ENCODE data around the gene RRAGB. TPM values are rescaled to one million over a fixed set of nuclear protein-coding genes. Genes with fewer than 3 reads are reported as not detected.

RRAGB gene
- total RNA-seq, 4 donors from 2014 or later = 17.2 to 24.9 (median 19.4) TPM

DNA sequence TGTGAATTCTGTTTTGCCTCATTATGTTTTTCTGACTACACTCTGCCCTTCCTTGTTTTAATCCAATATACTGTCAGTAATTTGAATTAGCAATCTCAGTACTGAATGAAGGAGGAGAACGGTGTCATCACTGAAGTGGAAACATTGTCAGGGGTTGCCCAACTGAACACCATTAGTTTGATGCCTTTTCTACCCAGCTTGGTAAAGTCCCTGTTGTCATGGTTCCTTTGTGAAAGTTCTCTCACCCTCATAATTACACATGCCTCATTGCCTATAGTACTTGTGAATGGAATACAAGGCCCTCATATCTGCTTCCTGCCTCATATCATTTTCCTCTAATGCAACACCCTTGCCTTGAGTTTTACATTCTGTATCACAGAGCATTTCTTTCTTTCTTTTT is 76.9 kb downstream of the RRAGB start:
- H3K27ac ChIP-seq (replicated peaks in 1 of 4) = no peak overlapping the region
- H3K4me1 ChIP-seq = no peaks in the 10 kb centered on the region
- intact Hi-C loops (cut with DNase I) = no loop called here
- no peaks in the 10 kb centered on the region for H3K9me3 ChIP-seq
- H3K4me3 ChIP-seq = no peak overlapping the region
- TF ChIP-seq POLR2AphosphoS5 (IDR thresholded peaks at IDR 0.05) = no peak
- TF ChIP-seq, protein P1, sequence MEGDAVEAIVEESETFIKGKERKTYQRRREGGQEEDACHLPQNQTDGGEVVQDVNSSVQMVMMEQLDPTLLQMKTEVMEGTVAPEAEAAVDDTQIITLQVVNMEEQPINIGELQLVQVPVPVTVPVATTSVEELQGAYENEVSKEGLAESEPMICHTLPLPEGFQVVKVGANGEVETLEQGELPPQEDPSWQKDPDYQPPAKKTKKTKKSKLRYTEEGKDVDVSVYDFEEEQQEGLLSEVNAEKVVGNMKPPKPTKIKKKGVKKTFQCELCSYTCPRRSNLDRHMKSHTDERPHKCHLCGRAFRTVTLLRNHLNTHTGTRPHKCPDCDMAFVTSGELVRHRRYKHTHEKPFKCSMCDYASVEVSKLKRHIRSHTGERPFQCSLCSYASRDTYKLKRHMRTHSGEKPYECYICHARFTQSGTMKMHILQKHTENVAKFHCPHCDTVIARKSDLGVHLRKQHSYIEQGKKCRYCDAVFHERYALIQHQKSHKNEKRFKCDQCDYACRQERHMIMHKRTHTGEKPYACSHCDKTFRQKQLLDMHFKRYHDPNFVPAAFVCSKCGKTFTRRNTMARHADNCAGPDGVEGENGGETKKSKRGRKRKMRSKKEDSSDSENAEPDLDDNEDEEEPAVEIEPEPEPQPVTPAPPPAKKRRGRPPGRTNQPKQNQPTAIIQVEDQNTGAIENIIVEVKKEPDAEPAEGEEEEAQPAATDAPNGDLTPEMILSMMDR (IDR thresholded peaks at IDR 0.05) = no peak
- TF ChIP-seq POLR2A (IDR thresholded peaks at IDR 0.05; ENCODE audit: low read depth) = no peak
- TF ChIP-seq EP300 (IDR thresholded peaks at IDR 0.05) = no peak
- H3K36me3 ChIP-seq = no peaks in the 10 kb centered on the region
- DNase-seq (ENCODE audit: extremely low spot score) = no peak
- 100% methylated on average over 1 of the region's 1 CpG for WGBS
- no peaks in the 10 kb centered on the region for H3K27me3 ChIP-seq

DNA sequence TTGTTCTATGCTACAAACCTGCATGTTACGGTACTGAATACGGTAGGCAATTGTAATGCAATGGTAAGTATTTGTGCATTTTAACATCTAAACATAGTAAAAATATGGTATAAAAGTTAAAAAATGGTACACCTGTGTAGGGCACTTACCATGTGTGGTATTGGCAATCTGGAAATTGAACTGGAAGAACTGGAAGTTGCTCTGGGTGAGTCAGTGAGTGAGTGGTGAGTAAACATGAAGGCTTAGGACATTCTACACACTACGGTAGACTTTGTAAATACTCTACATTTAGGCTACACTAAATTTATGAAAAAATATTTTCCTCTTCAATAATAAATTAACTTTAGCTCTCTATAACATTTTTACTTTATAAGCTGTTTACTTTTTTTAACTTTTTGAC is 78.9 kb downstream of the RRAGB start:
- H3K36me3 ChIP-seq = no peaks in the 10 kb centered on the region
- H3K4me3 ChIP-seq = no peak overlapping the region
- no peak for DNase-seq (ENCODE audit: extremely low spot score)
- TF ChIP-seq EP300 (IDR thresholded peaks at IDR 0.05) (no peak), POLR2AphosphoS5 (IDR thresholded peaks at IDR 0.05) (no peak), POLR2A (IDR thresholded peaks at IDR 0.05; ENCODE audit: low read depth) (no peak)
- TF ChIP-seq, protein P1 (IDR thresholded peaks at IDR 0.05) = no peak
- H3K27ac ChIP-seq (replicated peaks in 1 of 4) = no peak overlapping the region
- 24% methylated on average over 3 of the region's 3 CpGs for WGBS
- intact Hi-C loops (cut with DNase I) = no loop called here
- H3K4me1 ChIP-seq = no peaks in the 10 kb centered on the region
- no peaks in the 10 kb centered on the region for H3K27me3 ChIP-seq
- H3K9me3 ChIP-seq = no peaks in the 10 kb centered on the region

DNA sequence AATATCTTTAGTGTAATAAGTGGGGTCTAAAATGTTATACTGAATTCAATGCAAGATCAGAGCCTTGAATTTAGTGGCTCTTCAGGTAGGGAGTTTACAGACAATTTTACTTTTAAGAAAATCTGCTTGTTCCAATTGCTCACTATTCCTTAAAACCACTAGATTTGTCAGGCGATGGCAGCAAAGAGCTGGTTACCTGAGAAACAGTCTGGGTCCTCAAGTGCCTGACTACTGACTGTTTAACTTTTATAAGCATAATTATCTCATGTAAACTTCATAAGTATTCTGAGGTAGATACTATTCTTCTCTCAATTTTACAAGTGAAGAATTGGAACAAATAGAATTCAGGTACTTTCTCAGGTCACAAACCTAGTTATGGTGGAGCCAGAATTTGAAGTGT is 84.3 kb downstream of the RRAGB start:
- 29% methylated on average over 1 of the region's 1 CpG for WGBS
- no peaks in the 10 kb centered on the region for H3K36me3 ChIP-seq

More for the DNA sequence above, 84.3 kb downstream of the RRAGB start:
- DNase-seq (ENCODE audit: extremely low spot score) = no peak
- Histone ChIP-seq H3K27ac (replicated peaks in 1 of 4) (no peak overlapping the region), H3K9me3 (no peaks in the 10 kb centered on the region), H3K27me3 (no peaks in the 10 kb centered on the region), H3K4me1 (no peaks in the 10 kb centered on the region), H3K4me3 (no peak overlapping the region)
- intact Hi-C loops (cut with DNase I) = no loop called here
- TF ChIP-seq POLR2A (IDR thresholded peaks at IDR 0.05; ENCODE audit: low read depth) (no peak), EP300 (IDR thresholded peaks at IDR 0.05) (no peak), POLR2AphosphoS5 (IDR thresholded peaks at IDR 0.05) (no peak)
- TF ChIP-seq, protein P1 (IDR thresholded peaks at IDR 0.05) = no peak

Other genes with a start within 250 kb of the RRAGB start
- gene USP51, start 227.9 kb upstream of the RRAGB start, total RNA-seq = 1 to 10 TPM in 3 of 4 donors, under 1 TPM in 1; 0.83 to 2.5 (median 1.5) TPM
- gene FOXR2, start 94.3 kb upstream of the RRAGB start, total RNA-seq = not detected